Frontal cortex (tissue), 4 donors: ENCODE measurements around the gene COX4I1. TPM values are rescaled to one million over a fixed set of nuclear protein-coding genes. Genes with fewer than 3 reads are reported as not detected.

ENCODE experiments used
- DNase-seq, 2 donors: peaks; one replicate each; pipeline ENCODE4 v3.0.0; 2012; ENCODE audit warnings: low spot score in 2 of 2
- FAIRE-seq: peaks from 2 replicates; lab custom pipeline; 2012; peaks lifted over from hg19 to GRCh38; lab: Jason Lieb, UNC
- total RNA-seq: library from RNA; depleted of rRNA; stranded (reverse); fragments of >200 nt; gene quantifications from one replicate; pipeline ENCODE4 v1.2.3, GENCODE V29; 2014
- donor health status: control.
- donor health status: control.
- donor health status: control.

The COX4I1 gene
- total RNA-seq, 1 donor from 2014 or later: 228 TPM

DNA sequence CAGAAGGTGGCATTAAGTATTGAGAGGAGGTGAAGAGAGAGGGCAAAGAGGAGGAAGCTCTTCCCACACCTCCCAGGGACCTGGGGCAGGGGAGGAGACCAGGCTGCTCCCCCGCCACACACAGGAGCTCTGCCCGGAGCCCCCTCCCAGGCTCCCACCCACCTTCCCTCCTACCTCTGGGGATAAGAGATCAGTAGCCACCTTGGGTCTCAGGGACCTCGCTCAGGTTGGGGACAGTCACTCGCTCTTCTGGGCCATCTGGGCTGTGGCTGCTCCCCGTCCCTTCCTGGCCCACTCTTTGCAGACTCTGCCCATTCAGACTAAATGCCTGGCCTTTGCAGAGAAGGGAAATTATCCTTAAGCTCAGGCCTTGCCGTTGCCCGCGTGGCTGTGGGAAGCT lies 33.7 kb upstream of the COX4I1 start:
- DNase-seq (no peak), FAIRE-seq (no peak)

GRCh38 chr16:85767531-85767930 lies 32.0 kb upstream of the COX4I1 start:
- FAIRE-seq (no peak), DNase-seq (no peak)

DNA sequence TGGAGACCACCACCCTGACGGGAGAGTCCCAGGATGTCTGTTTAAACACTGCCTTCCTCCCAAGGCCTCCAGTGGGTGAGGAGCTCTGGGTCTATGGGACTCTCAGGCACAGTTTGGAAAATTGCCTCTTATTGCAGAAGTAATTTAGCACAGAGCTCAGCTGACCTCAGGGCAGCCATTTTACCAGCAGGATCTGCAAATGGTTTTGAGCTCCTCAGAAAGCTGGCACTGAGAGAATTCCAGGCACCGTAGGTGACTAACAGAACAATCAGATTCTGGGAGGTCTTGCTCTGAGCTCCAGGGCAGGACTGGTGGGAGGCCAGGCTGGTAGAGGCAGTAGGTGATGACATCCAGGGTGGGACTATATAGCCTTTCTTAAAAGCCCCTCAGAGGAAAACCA lies 31.3 kb upstream of the COX4I1 start:
- no peak for DNase-seq
- no peak for FAIRE-seq

DNA sequence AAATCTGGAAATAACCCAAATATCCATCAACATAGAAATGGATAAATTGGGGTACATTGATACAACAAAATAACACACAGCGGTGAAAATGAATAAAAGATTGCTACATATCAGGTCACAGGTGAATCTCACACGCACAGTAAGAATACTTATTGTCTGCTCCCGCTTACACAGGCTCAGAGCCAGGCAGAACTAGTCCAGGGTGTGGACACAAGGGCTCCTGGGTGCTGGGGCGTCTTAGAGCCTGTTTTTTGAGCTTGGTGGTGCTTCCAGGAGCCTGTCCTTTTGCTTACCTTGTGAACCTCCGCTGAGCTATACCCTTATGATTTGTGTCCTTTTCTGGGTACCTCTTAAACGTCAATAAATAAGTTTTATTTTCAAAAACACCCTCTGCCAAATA lies 28.8 kb upstream of the COX4I1 start:
- FAIRE-seq: no peak

DNA sequence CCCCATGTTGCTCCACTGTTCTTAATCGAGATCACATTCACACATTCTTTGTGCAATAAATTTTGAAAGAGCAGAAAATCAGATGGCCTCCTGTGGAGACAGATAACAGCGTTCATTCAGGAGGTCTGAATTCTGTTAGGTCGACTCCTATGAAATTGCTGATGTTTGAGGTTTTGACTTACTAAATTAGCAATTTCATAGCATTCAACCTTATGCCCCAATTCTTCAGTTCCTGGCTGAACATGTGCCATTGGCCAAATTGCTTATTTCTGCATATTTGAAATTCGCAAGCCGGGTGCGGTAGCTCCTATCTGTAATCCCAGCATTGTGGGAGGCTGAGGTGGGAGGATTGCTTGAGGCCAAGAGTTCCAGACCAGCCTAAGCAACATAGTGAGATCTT lies 26.5 kb upstream of the COX4I1 start:
- DNase-seq (no peak), FAIRE-seq (no peak)

More for the DNA sequence above, 28.8 kb upstream of the COX4I1 start:
- DNase-seq: no peak

DNA sequence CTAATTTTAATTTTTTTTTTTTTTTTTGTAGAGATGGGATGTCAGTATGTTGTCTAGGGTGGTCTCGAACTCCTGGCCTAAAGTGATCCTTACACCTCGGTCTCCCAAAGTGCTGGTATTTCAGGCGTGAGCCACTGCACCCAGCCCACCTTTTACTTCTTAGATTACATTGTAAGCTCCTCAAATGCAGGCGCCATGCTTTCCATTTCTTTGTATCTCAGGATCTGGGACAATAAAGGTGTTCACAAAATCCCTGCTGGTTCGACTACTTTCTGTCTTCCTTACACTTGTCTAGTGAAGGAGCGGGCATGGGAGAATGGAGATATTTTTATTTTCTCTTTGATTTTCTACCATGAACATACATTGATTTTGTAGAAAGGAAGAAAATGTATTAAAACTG lies 25.4 kb upstream of the COX4I1 start:
- FAIRE-seq (no peak), DNase-seq (no peak)

- DNase-seq (no peak), FAIRE-seq (no peak)
Measured at GRCh38 chr16:85774811-85775210, 24.7 kb upstream of the COX4I1 start.

DNA sequence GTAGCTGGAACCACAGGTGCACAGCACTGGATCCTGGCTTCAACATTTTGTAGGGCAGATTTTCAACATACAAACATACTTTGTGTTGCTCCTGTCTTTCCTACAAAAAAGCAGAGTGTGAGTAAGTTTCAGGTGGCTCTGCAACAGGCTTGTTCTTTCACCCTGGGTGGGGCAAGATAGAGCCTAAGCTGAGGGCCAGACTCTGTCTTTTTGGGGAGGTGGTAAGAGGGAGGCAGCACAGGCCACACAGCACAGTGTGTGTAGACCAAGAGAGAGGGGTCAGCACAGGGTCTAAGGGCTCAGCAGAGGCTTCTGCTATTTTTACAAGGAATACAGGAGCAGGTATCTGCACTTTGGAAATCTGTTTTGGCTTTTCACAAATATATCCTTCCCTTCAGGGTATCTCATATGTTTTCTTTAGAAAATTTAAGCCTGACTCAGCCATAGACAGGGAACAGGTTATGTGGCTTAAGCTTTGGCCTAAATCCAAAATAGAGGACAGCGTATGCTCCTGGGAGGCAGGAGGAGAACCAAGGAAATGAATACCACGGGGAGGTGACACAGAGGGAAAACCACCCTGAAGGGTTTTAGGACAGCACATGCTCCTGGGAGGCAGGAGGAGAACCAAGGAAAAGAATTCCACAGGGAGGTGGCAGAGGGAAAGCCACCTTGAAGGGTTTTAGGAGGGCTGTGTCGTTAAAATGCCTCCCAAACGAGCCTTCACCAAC lies 21.7 kb upstream of the COX4I1 start:
- DNase-seq (no peak), FAIRE-seq (no peak)

- DNase-seq: no peak
- no peak for FAIRE-seq
Measured at GRCh38 chr16:85778873-85779272, 20.6 kb upstream of the COX4I1 start.

DNA sequence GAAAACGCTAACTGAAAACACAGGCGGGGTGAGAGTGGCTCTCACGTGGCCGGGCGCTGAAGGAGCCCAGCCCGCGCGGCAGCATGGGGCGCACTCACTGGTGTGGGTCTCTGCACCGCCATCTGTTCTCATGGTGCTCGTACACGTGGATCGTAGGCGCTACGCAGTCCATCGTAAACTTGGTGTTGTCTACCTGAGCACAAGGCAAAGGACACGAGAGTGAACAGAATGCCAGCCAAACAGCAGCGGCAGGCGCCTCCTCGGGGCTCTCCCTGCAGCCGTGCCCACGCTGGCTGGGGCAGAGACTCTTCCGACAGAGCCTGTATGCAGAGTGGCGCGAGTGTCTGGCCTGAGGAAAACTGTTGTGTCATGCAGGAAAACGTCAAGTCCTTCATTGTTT lies 19.2 kb upstream of the COX4I1 start:
- DNase-seq (no peak), FAIRE-seq (no peak)

GRCh38 chr16:85781156-85781555 lies 18.3 kb upstream of the COX4I1 start:
- FAIRE-seq: no peak
- no peak for DNase-seq

- FAIRE-seq (no peak), DNase-seq (peak; percentile 50 to 71)
Measured at GRCh38 chr16:85781695-85782370, 17.7 kb upstream of the COX4I1 start.

DNA sequence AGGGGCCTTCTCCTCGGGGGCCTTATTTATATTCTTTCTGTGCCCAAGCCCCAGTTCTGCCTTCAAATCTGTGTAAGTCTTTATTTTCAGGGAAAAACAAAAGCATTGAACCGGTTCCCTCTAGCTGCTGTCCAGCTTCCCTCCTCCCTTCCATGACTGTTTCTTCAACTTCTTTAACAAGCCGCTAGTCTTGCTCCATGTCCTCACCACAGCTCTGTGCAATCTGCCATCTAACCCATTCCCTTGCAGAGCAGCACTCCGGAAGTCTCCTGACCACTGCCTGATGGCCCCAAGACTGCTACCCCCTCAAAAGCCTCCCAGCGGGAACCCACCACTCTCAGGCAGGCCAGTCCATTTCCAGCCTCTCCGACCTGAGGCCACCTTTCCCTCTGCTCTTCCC lies 17.0 kb upstream of the COX4I1 start:
- FAIRE-seq (no peak), DNase-seq (peak; percentile 29 to 33)

DNA sequence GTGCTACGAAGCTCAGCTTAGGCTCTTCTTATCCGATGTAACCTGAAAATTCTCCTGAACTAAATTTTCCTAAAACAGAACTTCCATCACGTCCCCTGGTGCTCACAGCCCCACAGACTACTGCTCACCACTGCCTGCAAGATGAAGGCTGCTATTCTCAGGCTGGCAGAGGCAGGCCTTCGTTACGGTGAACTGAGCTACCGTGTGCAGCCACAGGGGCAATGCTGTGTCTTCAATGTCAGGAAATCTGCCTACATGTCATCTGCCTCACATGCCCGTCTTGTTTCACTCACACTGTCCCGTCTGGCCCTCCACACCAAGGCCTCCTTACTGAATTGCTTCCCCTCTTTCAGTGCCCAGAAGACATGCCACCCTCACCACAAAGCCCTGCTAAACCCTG lies 16.1 kb upstream of the COX4I1 start:
- FAIRE-seq: no peak
- no peak for DNase-seq

GRCh38 chr16:85784813-85785212 lies 14.7 kb upstream of the COX4I1 start:
- FAIRE-seq (no peak), DNase-seq (no peak)

DNA sequence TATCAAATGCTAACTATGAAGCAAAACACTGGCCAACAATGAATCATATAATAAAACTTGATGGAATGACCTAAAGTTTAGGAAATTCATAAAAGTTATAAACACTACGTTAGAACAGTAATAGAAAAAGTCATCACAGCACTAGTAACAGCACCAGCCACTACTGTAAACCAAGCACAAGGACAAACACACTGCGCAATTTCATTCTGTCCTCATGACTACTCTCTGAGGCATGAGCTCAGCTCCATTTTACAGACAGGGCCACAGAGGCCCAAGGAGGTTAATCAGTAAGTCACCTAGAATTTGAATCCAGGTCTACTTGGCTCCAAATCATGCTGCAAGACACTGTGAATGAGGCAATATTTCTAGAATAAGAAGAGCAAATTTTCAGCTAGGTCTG lies 13.6 kb upstream of the COX4I1 start:
- FAIRE-seq (no peak), DNase-seq (no peak)

DNA sequence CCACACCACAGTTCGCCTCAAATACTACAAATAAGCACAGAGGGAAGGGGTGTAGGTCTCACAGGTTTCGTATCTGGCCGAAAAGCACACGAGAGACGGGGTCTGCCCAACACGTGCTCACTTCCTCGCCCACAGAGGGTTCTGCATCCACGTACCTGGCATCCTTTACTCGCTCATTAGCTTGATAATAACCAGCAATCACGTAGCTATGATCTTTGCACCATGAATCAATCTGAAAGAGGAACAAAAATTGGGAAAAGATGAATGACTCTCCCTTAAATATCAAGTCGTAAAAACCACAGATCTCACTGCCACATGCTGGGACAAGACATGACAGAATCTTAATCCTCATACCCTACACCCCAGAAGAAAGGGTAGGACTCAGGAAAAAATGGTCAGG lies 10.7 kb upstream of the COX4I1 start:
- no peak for DNase-seq
- no peak for FAIRE-seq

DNA sequence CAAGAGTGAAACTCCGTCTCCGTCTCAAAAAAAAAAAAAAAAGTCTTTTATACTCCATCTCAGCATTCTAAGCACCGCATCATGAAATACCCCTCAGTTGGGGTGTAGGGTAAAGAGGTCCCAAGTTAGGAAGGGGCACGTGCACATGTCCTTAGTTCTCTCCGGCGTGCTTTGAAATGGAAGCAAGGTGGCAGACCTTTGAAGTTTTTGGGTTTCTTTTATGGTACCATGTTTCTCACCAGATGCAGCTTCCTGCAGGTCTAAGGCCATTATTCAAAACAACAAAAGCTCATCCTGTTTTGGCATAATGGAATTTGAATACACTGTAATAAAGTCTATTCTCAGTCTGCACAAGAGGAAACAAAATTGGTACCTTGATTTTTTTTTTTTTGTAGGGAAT lies 9.7 kb upstream of the COX4I1 start:
- no peak for FAIRE-seq

DNA sequence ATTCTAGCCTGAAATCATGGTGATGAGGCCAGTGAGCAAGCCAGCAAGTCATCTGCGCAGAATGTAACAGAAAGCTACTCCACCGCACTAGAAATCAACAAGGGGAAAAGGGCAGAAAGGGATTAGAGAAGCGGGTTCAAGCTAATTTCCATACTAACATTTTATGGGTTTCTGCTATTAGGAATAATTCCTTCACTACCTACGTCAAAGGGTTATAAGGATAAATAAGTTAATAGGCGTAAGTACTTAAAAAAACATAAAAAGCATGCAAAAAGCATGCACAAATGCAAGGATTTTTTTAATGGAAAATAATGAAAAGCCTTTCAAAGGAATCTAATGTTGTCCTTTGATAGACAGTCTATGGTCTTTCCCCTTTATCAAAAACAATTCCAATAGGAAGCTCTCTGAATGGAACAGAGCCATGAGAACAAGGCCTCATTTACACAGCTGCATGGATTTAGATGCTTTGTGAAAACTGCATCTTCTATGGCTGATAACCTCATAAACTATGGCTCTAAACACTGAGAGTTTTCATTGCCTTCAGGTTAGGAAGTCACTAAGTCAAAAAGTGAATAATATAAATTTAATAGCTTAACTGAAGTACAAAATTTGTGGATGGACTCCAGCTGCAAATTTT lies 5.7 kb upstream of the COX4I1 start:
- FAIRE-seq (no peak), DNase-seq (no peak)

More for the DNA sequence above, 9.7 kb upstream of the COX4I1 start:
- DNase-seq: no peak

GRCh38 chr16:85794696-85795095 lies 4.8 kb upstream of the COX4I1 start:
- no peak for FAIRE-seq
- no peak for DNase-seq

- FAIRE-seq: no peak
Measured at GRCh38 chr16:85796152-85796551, 3.3 kb upstream of the COX4I1 start.

More at GRCh38 chr16:85796152-85796551, 3.3 kb upstream of the COX4I1 start:
- no peak for DNase-seq
